Common myeloid progenitor, CD34-positive (primary cell): ENCODE data around the gene NEK10.

ENCODE experiments used
- CTCF ChIA-PET: fragments of 350-600 bp; sonication (Branson Sonifier 250); formaldehyde crosslinking; loops from one replicate; lab custom pipeline; 2021; ENCODE audit warnings: antibody characterized with exemption; lab: Charles Lee
- POLR2A ChIA-PET: fragments of 350-600 bp; sonication (Branson Sonifier 250); formaldehyde crosslinking; loops from one replicate; lab custom pipeline; 2021; ENCODE audit warnings: antibody characterized with exemption; lab: Charles Lee
- DNase-seq, 3 donors: peaks; one replicate each; pipeline versions ENCODE4 v3.0.0 to v3.0.0-alpha.2; 2013
- H3K27ac ChIP-seq, 2 experiments: 1 replicate in 1 of 2; 2 replicates in 1 of 2; pipeline ENCODE4 v1.7.0; 2013; ENCODE audit warnings: inconsistent platforms in 2 of 2, low read length in 2 of 2, mild to moderate bottlenecking in 2 of 2, low read depth in 1 of 2, moderate library complexity in 1 of 2; ENCODE audit not compliant: severe bottlenecking in 2 of 2, insufficient read depth in 1 of 2, poor library complexity in 1 of 2
- H3K27me3 ChIP-seq, 5 experiments: replicated peaks in 2 of 5; 1 replicate in 3 of 5; 2 replicates in 2 of 5; pipeline versions ENCODE4 v1.6.1 to v1.7.0; 2013; ENCODE audit warnings: low read length in 4 of 5, mild to moderate bottlenecking in 2 of 5, moderate library complexity in 2 of 5, inconsistent platforms in 1 of 5; ENCODE audit not compliant: insufficient read depth in 5 of 5, control insufficient read depth in 4 of 5
- H3K36me3 ChIP-seq, 4 experiments: 1 replicate in 2 of 4; 2 replicates in 2 of 4; pipeline versions ENCODE4 v1.6.1 to v1.7.0; 2013; ENCODE audit warnings: low read length in 3 of 4, control low read depth in 1 of 4, mild to moderate bottlenecking in 1 of 4; ENCODE audit not compliant: control insufficient read depth in 4 of 4, insufficient read depth in 4 of 4
- H3K4me1 ChIP-seq, 4 experiments: 1 replicate in 3 of 4; 2 replicates in 1 of 4; pipeline versions ENCODE4 v1.6.1 to v1.7.1; 2013; ENCODE audit warnings: low read length in 3 of 4, mild to moderate bottlenecking in 3 of 4, control low read depth in 1 of 4, inconsistent platforms in 1 of 4, moderate library complexity in 1 of 4; ENCODE audit not compliant: control insufficient read depth in 4 of 4, insufficient read depth in 4 of 4; ENCODE audit errors: control extremely low read depth in 1 of 4
- H3K4me3 ChIP-seq, 7 experiments: 1 replicate in 4 of 7; 2 replicates in 3 of 7; pipeline versions ENCODE4 v1.5.1 to v1.7.0; 2013; ENCODE audit warnings: mild to moderate bottlenecking in 7 of 7, low read length in 6 of 7, moderate library complexity in 6 of 7, inconsistent platforms in 2 of 7, low read depth in 2 of 7, control low read depth in 1 of 7; ENCODE audit not compliant: insufficient read depth in 4 of 7, control insufficient read depth in 1 of 7; ENCODE audit errors: extremely low read depth in 1 of 7
- H3K9me3 ChIP-seq, 5 experiments: 1 replicate in 4 of 5; 2 replicates in 1 of 5; pipeline versions ENCODE4 v1.6.1 to v1.7.1; 2013; ENCODE audit warnings: low read length in 4 of 5, mild to moderate bottlenecking in 2 of 5, inconsistent platforms in 1 of 5, low read depth in 1 of 5, moderate library complexity in 1 of 5; ENCODE audit not compliant: control insufficient read depth in 4 of 5, insufficient read depth in 2 of 5; ENCODE audit errors: control extremely low read depth in 1 of 5
- WGBS: methylation state at CpG from one replicate; pipeline ENCODE4 v1.1.5; 2013; ENCODE audit not compliant: insufficient coverage; 5-methylcytosine and 5-hydroxymethylcytosine counted together

Gene NEK10

DNA sequence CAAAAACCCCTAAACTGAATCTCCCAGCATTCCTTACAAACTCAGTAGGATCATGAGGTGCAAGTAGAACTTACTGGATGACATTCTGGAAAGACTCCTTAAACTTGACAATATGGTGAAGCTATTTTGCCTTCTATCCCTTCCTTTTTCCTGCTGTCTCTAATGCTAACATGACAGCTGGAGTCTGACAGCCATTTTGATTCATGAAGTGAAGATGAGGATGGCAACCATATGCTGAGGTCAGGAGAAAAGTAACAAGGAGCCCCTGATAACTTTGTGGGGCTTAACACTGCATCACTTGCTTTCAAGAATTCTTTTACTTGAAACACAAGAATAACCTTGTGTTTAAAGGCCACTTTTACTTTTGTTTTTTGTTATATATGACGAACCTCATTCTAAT is 15.0 kb upstream of the NEK10 start:
- CTCF ChIA-PET = interaction anchor here (0.9 kb wide), 1 partner anchor 9 kb away, joined by 3 read pairs; no protein-coding TSS in a partner anchor
- no peak for DNase-seq
- Histone ChIP-seq H3K4me3 (no peak overlapping the region), H3K27ac (no peak overlapping the region), H3K4me1 (no peaks in the 10 kb centered on the region), H3K9me3 (no peaks in the 10 kb centered on the region), H3K27me3 (no peaks in the 10 kb centered on the region), H3K36me3 (peaks cover 0 to 26% (median 17%) of the 10 kb centered on the region in 4 experiments)
- WGBS = no CpG with 5 or more reads among the region's 1 CpG
- POLR2A ChIA-PET = no interaction called here

DNA sequence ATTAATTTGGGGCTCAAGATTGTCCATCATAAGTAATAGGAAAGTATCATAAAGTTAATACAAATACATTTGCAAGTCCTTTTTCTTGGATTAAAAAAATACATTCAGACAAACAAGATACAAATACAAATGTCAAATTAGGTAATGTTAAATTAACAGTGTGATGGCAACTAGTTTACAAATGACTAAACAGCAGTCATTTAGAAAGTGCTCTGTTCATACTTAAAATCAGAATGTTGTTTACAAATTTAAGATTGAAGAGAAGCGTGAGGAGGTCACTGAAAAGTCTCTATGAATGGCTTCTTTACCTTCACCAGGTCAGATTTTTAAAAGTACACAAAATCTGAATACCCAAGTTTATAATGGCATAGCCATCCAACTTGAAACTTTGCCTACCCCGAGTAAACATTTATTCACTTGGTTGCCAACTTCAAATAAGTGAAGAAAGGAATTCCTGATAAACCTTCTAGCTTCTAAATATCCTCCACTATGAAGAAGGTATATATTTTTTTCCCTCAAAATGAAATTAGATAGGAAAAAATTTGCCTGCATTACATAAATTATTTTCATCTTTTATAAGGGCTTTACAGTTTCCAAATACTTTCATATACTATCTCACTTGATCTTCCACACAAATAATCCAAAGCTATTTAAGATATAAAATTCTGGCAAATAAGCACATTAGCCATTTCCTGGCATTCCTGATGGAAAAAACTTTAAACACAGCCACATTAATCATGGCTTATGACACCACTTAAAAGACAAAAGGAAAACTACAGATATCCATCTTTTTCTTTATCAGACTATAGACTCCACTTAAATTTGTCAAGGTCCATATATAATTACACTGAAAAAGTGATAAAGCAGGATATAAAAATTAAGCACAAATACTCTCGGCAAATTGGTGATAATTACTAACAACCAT is 11.5 kb upstream of the NEK10 start:
- Histone ChIP-seq H3K9me3 (no peaks in the 10 kb centered on the region), H3K36me3 (peaks cover 4 to 32% (median 14%) of the 10 kb centered on the region in 4 experiments), H3K4me3 (no peak overlapping the region), H3K4me1 (no peaks in the 10 kb centered on the region), H3K27me3 (no peaks in the 10 kb centered on the region), H3K27ac (no peak overlapping the region)
- no peak for DNase-seq
- POLR2A ChIA-PET = no interaction called here
- no CpG with 5 or more reads among the region's 3 CpGs for WGBS
- CTCF ChIA-PET = interaction anchor here (1.0 to 1.6 kb wide), 2 partner anchors 12 to 87 kb away, joined by 3 to 5 read pairs; partner anchors contain the start of gene NEK10

DNA sequence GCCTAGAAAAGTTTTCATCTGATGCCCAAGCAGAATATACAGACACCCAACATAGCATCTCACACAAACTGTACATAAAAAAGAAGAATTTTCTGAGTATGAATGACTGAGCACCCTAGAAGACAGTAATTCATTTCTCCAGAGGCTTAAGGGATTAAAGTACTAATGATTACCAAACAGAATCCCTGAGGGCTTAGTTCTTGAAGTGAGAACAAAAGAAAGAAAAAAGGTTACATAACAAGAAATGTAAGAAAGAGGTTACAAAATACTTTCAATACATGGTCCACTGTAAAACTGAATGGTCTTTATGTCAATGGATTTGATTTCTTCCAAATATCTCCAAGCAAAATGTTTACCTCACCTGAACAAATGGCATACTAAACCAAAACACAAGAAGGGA is 9.1 kb upstream of the NEK10 start:
- CTCF ChIA-PET = interaction anchor here (0.6 to 0.9 kb wide), 2 partner anchors 24 to 224 kb away, joined by 3 to 4 read pairs; no protein-coding TSS in a partner anchor
- Histone ChIP-seq H3K27me3 (no peaks in the 10 kb centered on the region), H3K36me3 (peaks cover 4 to 17% (median 10%) of the 10 kb centered on the region in 4 experiments), H3K9me3 (no peaks in the 10 kb centered on the region), H3K4me3 (no peak overlapping the region), H3K4me1 (no peaks in the 10 kb centered on the region), H3K27ac (no peak overlapping the region)
- DNase-seq = no peak
- POLR2A ChIA-PET = no interaction called here

DNA sequence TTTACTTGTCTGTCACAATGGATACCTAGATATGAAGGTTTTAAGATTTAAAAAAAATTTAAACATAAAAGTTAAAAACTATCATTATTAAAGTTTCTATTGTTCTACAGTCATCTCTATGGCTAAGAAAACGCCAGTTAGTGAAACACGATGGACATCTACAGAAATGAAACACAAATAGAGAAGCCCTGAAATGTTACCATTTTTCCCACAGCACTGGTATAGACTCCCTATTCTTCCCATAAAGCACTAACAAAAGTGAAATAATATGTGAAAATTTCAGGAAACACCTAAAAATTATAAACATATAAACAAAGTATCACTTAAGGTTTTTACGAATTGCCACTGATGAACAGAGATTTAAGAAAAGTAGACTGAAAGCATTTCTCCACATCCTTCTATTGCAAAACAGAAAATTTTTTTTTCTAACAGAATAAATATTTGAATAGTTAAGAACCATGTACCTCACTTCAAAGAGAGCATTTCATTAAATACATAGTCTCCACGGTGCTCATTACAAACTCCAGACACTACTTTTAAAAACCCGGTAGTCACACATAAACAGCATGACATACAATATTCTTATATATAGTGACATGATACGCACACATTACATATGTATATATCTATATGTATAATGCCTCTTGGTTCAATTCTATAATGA is 7.1 kb upstream of the NEK10 start:
- POLR2A ChIA-PET = no interaction called here
- WGBS = no CpG with 5 or more reads among the region's 6 CpGs
- no peak for DNase-seq
- Histone ChIP-seq H3K4me1 (no peaks in the 10 kb centered on the region), H3K27ac (no peak overlapping the region), H3K36me3 (peaks cover 2 to 9% (median 6%) of the 10 kb centered on the region in 4 experiments), H3K27me3 (no peaks in the 10 kb centered on the region), H3K4me3 (no peak overlapping the region), H3K9me3 (no peaks in the 10 kb centered on the region)
- CTCF ChIA-PET = interaction anchor here (1.0 kb wide), 1 partner anchor 8 kb away, joined by 3 read pairs; no protein-coding TSS in a partner anchor

DNA sequence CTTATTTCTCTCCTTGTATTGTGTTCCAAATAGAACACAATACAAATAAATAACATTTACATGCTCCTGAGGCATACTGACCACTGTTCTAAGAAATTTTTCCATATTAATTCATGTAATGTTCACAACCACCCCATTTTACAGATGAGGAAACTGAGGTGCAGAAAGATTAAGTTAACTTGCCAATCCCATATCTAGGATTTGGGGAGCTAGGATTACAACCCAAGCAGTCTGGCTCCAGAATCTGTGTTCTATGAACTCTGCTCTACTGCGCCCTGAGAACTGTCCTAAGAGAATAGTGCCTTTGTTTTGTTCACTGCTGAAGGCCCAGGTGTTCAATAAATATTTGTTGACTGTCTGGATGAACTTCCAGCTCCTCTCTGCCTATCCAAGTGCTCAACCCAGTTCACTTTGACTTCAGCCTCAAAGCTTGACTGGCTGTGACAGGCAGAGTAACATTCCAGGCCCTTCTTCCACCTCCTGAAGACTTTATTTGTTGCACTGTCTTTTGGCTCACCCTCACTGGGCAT is 3.1 kb downstream of the NEK10 start:
- DNase-seq = no peak
- no peaks in the 10 kb centered on the region for H3K36me3 ChIP-seq
- POLR2A ChIA-PET = interaction anchor here (0.7 kb wide), 1 partner anchor 8 kb away, joined by 4 read pairs; no protein-coding TSS in a partner anchor
- CTCF ChIA-PET = interaction anchor here (0.6 to 1.6 kb wide), 4 partner anchors 8 to 101 kb away, joined by 3 to 7 read pairs (median 4); no protein-coding TSS in a partner anchor
- peaks cover 3 to 10% (median 6%) of the 10 kb centered on the region in 4 experiments for H3K4me1 ChIP-seq
- no peaks in the 10 kb centered on the region for H3K9me3 ChIP-seq
- no peaks in the 10 kb centered on the region for H3K27me3 ChIP-seq
- H3K27ac ChIP-seq = no peak overlapping the region
- 100% methylated on average over 1 of the region's 1 CpG for WGBS
- no peak overlapping the region for H3K4me3 ChIP-seq

DNA sequence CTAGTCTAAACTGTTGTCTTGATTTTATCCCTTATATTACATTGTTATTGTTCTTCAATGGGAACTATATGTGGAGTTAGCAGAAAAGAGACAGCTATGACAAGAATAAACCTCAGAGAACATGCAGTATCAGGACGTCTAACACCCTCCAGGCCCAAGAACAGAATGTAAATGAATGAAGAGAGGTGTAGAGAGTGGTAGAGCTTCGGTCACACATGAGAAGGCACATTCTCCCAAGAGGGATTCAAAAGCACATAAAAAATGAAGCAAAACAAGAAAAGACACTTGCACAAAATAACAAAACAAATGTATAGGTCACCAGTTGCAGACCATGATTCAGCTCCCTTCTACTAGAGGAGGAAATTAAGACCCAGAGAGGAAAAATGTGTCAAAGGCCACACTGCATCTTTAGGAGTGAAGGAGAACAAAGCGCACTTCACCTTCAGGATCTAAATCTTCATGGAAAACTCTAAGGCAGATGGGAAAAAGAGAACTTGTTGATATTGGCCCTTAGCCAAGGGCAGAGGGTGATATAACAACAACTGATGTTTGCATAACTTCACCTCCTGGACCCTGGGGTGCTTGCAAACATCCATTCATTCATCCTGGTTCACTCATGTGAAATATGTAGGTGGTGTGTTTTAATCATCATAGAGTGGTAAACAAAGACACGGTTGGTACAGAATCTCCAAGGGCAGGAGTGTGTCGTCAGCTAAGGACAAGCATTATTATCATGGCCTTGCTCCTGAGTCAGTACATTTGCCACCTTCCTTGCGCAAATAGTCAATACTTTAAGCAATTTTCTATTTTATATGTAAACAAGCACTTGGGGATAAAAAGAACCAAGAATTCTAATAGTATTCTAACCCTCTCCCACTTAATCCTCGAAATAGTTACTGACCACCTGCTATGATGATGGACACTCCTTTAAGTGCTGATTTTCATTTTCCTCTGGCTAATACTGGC is 8.8 kb downstream of the NEK10 start:
- H3K36me3 ChIP-seq = no peaks in the 10 kb centered on the region
- DNase-seq = peak in 2 of 3 donors; percentile 21 to 23
- POLR2A ChIA-PET = no interaction called here
- no peaks in the 10 kb centered on the region for H3K27me3 ChIP-seq
- peak overlapping the region in 1 of 2 experiments; percentile 39 for H3K27ac ChIP-seq
- no peaks in the 10 kb centered on the region for H3K9me3 ChIP-seq
- no peak overlapping the region for H3K4me3 ChIP-seq
- CTCF ChIA-PET = interaction anchor here (0.9 to 1.0 kb wide), 2 partner anchors 32 to 107 kb away, joined by 3 read pairs; no protein-coding TSS in a partner anchor
- WGBS = 93% methylated on average over 4 of the region's 7 CpGs
- peaks cover 25 to 39% (median 31%) of the 10 kb centered on the region in 4 experiments for H3K4me1 ChIP-seq
